Right forelimb (tissue), 1 donor: ENCODE results near the gene MRPL9.
"Not testable (repeated sequence)": the region's sequence is repeated elsewhere in the genome, so short reads cannot be mapped to it uniquely, and the experiment has no call there.

Experiments used
- DNase-seq: peaks from one replicate; pipeline ENCODE4 v3.0.0-alpha.2; 2018

MRPL9 gene

GRCh38 chr1:151782741-151783140 lies 19.4 kb upstream of the MRPL9 start:
- DNase-seq = no peak

GRCh38 chr1:151782026-151782425 lies 18.7 kb upstream of the MRPL9 start:
- DNase-seq = not testable (repeated sequence)

DNA sequence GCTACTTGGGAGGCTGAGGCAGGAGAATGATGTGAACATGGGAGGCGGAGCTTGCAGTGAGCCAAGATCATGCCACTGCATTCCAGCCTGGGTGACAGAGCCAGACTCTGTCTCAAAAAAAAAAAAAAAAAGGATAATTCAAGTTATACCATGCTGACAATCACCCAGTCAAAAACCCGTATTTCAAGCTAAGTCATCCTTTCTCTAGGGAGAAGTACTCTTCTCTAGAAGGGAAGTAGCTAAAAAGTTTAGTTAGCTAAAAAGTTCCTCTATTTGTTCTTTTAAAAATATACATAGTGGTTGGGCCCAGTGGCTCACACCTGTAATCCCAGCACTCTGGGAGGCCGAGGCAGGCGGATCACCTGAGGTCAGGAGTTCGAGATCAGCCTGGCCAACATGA lies 17.4 kb upstream of the MRPL9 start:
- DNase-seq = not testable (repeated sequence)

GRCh38 chr1:151779852-151780251 lies 16.6 kb upstream of the MRPL9 start:
- no peak for DNase-seq

DNA sequence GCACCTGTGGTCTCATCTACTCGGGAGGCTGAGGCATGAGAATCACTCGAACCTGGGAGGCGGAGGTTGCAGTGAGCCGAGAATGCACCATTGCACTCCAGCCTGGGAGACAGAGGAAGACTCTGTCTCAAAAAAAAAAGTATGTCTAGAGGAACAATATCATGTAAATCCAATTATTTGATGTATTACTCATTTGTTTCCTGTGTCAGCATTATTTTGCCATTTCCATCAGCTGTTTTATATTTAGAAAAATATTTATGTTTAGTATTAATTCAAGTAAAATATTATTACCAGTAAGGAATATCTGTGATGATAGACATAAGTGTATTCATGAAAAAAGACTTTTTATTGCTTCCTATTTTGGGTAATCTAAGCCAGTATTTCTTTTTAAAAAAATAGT lies 14.0 kb upstream of the MRPL9 start:
- no peak for DNase-seq

DNA sequence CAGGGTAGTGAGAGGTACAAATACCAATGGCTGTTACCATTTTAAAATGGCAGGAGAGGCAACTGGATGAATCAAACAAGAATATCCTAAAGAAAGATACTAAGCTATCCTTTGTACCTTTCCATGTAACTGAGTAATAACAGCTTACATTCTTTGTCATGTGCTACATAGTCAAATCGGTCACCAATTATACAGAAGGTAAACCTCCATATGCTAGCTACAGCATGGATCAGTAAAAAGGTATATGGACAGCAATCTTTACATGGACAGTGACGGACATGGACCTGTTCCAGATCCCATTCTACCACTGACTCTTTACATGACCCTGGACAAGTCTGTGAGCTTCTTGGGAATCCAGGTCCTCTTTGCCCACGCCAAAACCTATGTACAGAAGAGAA lies 13.4 kb upstream of the MRPL9 start:
- no peak for DNase-seq

DNA sequence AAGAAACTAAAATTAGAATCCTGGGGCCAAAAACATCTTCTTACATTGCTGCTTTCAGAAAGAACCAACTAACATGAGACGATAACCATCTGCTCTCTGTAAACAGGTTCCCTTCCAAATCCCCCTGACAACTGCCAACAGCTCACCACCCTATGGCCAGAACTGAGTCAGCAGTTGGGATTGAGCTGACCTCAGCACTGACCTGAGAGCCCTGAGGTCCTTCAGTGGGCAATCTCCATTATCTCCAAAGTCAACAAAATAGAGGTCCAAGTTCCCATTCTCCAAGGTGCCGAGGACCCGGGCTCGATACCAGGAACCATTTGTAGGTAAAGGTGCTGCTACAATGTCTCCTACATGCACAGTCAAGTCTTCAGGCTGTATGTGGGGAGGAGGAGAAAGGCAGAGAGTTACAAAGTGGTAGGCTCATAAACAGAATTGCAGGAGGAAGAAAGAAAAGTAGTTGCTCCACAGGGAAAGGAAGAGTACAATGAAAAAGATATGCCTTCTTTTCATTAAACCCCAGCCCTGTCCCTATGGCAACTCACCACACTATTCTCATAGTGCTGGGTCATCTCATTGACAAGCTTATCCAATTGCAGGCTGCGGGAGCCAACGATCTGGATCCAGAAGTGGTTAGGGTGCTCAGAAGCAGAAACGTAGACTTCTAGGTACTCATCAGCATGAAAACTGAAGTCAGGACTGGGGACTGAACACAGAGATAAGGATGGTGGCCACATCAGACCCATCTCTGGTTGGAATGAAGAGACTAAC lies 12.8 kb upstream of the MRPL9 start:
- no peak for DNase-seq

DNA sequence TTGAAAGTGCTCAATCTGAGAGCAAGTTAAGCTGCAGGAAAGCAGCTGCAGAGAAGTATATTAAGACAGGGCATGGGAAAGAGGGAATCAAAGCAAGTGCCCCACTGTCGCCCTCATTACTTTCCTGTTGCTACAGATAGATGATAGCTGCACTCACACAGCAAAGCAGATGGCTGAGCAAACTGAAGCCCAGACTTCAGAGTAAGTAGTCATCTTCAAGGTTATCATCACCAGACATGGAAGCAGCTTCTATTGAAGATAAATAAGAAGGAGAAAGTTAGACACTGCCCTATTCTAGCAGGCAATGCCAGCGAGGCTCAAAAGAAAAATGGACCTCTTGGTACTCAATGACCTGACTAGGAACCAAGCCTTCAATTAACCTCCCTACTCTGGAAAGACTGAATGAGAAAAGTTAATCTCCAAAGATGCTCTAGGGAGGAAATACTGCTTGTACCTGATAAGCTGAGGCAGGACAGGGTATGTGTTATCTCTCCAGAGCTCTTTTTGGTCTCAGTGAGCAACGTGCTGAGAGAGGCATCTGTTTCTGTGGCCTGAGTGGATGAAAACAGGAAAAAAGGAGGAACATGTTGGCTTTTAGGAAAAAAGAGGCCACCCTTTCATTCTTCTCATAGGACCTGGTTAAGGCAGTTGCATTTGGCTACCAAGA lies 11.1 kb upstream of the MRPL9 start:
- DNase-seq = no peak

DNA sequence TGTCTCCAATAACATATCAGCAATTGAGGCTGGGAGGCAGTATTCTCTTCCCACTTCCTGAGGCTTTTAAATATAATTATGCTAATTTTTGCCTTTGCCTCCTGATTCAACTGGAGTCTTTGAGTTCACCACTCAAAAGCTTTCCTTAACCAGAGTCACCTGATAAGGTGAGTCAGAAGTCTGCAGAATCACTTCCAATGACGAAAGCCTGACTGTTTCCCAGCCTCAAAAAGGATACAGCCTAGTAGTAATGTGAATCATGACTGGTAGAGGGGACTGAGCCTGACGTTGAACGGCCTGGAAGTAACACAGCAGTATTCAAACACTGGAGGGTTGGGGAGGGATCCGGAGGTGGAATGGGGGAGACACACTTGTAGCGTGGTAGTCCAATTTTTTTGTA lies 10.4 kb upstream of the MRPL9 start:
- no peak for DNase-seq

DNA sequence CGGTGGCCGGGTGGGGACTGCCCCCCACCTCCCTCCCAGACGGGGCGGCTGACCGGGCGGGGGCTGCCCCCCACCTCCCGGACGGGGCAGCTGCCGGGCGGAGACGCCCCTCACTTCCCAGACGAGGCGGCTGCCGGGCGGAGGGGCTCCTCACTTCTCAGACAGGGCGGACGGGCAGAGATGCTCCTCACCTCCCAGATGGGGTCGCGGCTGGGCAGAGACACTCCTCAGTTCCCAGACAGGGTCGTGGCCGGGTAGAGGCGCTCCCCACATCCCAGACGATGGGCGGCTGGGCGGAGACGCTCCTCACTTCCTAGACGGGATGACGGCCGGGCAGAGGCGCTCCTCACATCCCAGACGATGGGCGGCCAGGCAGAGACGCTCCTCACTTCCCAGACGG lies 6.0 kb upstream of the MRPL9 start:
- DNase-seq = not testable (repeated sequence)

GRCh38 chr1:151768351-151769066 lies 5.2 kb upstream of the MRPL9 start:
- DNase-seq = not testable (repeated sequence)

DNA sequence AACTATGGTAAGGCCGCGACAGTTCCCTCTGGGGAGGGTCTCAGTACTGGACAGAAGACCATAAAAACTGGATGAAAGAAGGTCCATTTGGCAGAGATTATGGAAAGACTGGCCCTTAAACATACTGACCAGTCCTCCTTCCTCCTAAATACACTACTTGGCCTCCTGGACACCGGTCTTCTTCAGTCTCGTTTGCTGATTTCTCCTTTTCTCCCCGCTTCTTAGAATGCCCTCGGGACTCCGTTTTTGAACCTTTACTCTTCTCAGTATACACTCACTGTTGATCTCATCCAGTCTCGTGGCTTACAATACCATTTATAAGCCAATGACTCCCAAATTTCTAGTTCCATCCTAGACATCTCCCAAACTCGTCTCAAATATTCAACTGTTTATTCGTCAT lies 694 bp upstream of the MRPL9 start:
- DNase-seq = no peak

- DNase-seq = no peak
These were observed 2.5 kb downstream of the MRPL9 start for GRCh38 chr1:151760597-151761385.

DNA sequence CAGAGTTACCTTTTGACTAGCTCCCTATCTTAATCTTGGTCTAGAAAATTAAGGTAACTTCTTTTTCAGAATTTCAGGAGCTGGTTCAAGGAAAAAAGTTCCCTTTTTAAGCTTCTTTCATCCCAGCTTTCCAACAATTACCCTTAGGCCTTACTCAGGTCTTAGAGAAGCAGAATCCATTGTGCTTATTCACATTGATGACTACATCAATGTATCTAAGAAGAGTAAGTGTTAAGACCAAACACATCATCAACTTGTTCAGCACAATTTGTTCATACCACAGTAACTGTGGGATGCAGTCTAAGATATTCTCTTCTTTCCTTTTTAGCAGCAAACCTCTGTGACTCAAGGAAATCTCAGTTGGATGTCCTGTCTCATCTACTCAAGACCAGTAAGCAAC lies 4.1 kb downstream of the MRPL9 start:
- DNase-seq = no peak

GRCh38 chr1:151756291-151756690 lies 7.0 kb downstream of the MRPL9 start:
- no peak for DNase-seq

GRCh38 chr1:151741516-151741915 lies 21.8 kb downstream of the MRPL9 start:
- DNase-seq = no peak

DNA sequence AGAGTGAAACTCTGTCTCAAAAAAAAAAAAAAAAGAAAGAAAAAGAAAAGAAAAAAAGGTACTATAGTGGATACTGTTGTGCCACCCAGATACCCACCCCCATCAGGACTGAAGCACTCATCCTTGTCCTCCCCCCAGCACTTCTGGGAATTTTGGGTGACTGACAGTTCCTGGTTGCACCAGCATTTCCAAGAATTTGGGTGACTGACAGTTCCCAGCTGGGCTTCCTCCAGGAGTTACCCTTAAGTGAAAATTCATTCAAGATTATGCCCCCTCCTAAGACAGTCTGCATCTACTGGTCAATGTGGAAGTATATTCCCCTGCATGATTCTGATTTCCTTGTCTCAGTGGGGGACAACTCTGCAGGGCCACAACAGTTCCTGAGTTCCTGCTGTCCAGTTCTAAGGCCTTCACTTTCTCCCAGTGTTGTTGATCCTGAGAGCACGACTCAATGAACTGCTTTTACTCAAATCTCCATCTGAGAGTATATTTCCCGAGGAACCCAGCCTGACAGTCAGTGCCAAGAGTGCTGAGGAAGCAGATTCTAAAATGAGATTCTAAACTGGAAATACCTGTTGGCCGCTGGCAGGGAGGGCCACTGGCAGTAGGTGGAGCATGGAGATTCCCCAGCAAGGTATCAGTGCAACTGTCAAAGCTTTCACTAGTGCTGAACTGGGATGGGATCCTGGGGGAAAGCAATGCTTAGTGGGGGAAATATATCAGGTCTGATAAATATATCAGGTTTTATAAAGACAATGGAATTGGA lies 23.5 kb downstream of the MRPL9 start:
- DNase-seq = no peak

- DNase-seq = no peak
These were observed 25.8 kb downstream of the MRPL9 start for GRCh38 chr1:151737479-151737878.

GRCh38 chr1:151737026-151737425 lies 26.3 kb downstream of the MRPL9 start:
- no peak for DNase-seq

DNA sequence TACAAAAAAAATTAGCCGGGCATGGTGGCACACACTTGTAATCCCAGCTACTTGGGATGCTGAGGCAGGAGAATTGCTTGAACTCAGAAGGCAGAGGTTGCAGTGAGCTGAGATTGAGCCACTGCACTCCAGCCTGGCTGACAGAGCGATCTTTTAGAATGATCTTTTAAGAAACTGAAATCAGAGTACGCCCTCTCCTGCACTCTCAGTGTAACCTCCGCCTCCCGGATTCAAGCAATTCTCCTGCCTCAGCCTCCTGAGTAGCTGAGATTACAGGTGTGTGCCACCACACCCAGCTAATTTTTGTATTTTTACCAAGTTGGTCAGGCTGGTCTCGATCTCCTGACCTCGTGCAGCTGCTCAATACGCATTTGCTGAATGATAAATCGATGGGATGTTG lies 29.3 kb downstream of the MRPL9 start:
- not testable (repeated sequence) for DNase-seq

- no peak for DNase-seq
These were observed 30.2 kb downstream of the MRPL9 start for GRCh38 chr1:151733126-151733525.

GRCh38 chr1:151729966-151730291 lies 33.4 kb downstream of the MRPL9 start:
- DNase-seq = no peak
